ENCODE results near the gene DTD1.

Gene DTD1

GRCh38 chr20:18712882-18713281 is 125.0 kb downstream of the DTD1 start:
- DNase-seq, result no peak

GRCh38 chr20:18715564-18715963 is 127.7 kb downstream of the DTD1 start:
- no peak for DNase-seq

- DNase-seq, result no peak
Measured at GRCh38 chr20:18717062-18717461, 129.2 kb downstream of the DTD1 start.

- no peak for DNase-seq
Measured at GRCh38 chr20:18718129-18718528, 130.3 kb downstream of the DTD1 start.

GRCh38 chr20:18719426-18719825 is 131.6 kb downstream of the DTD1 start:
- DNase-seq, result no peak

- no peak for DNase-seq
Measured at GRCh38 chr20:18721551-18722115, 133.8 kb downstream of the DTD1 start.

GRCh38 chr20:18722371-18722770 is 134.5 kb downstream of the DTD1 start:
- no peak for DNase-seq

- no peak for DNase-seq
Measured at GRCh38 chr20:18724077-18724476, 136.2 kb downstream of the DTD1 start.

GRCh38 chr20:18724788-18725464 is 137.1 kb downstream of the DTD1 start:
- DNase-seq, result no peak

GRCh38 chr20:18727032-18727508 is 139.2 kb downstream of the DTD1 start:
- DNase-seq, result no peak

GRCh38 chr20:18728165-18728869 is 140.5 kb downstream of the DTD1 start:
- no peak for DNase-seq

- no peak for DNase-seq
Measured at GRCh38 chr20:18728870-18729224, 141.0 kb downstream of the DTD1 start.

GRCh38 chr20:18729231-18729825 is 141.5 kb downstream of the DTD1 start:
- no peak for DNase-seq

- DNase-seq, result no peak
Measured at GRCh38 chr20:18731940-18732339, 144.1 kb downstream of the DTD1 start.

GRCh38 chr20:18734525-18735189 is 146.8 kb downstream of the DTD1 start:
- DNase-seq, result no peak

GRCh38 chr20:18737140-18737539 is 149.3 kb downstream of the DTD1 start:
- no peak for DNase-seq

- DNase-seq, result no peak
Measured at GRCh38 chr20:18738055-18738454, 150.2 kb downstream of the DTD1 start.

- DNase-seq, result no peak
Measured at GRCh38 chr20:18738888-18739287, 151.0 kb downstream of the DTD1 start.

GRCh38 chr20:18739751-18740166 is 151.9 kb downstream of the DTD1 start:
- no peak for DNase-seq

- no peak for DNase-seq
Measured at GRCh38 chr20:18740726-18741125, 152.9 kb downstream of the DTD1 start.

GRCh38 chr20:18742841-18743240 is 155.0 kb downstream of the DTD1 start:
- no peak for DNase-seq

- no peak for DNase-seq
Measured at GRCh38 chr20:18743665-18744440, 156.0 kb downstream of the DTD1 start.

Measured in activated effector memory CD4-positive, alpha-beta T cell treated with anti-CD3 and anti-CD28 coated beads, Interleukin-2, amount 50 U/mL, for 16 hours (primary cell).